GM18498 (cell line): Measurements from ENCODE around the gene BNIP1.
"Not testable (repeated sequence)": the region's sequence is repeated elsewhere in the genome, so short reads cannot be mapped to it uniquely, and the experiment has no call there.

Source experiments
- ATAC-seq: cut with Tn5 transposase; IDR thresholded peaks from one replicate; pipeline ENCODE4 v1.9.1; 2021; ENCODE audit warnings: mild to moderate bottlenecking, moderate library complexity; ENCODE audit not compliant: unreplicated experiment

BNIP1 gene, protein sequence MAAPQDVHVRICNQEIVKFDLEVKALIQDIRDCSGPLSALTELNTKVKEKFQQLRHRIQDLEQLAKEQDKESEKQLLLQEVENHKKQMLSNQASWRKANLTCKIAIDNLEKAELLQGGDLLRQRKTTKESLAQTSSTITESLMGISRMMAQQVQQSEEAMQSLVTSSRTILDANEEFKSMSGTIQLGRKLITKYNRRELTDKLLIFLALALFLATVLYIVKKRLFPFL

DNA sequence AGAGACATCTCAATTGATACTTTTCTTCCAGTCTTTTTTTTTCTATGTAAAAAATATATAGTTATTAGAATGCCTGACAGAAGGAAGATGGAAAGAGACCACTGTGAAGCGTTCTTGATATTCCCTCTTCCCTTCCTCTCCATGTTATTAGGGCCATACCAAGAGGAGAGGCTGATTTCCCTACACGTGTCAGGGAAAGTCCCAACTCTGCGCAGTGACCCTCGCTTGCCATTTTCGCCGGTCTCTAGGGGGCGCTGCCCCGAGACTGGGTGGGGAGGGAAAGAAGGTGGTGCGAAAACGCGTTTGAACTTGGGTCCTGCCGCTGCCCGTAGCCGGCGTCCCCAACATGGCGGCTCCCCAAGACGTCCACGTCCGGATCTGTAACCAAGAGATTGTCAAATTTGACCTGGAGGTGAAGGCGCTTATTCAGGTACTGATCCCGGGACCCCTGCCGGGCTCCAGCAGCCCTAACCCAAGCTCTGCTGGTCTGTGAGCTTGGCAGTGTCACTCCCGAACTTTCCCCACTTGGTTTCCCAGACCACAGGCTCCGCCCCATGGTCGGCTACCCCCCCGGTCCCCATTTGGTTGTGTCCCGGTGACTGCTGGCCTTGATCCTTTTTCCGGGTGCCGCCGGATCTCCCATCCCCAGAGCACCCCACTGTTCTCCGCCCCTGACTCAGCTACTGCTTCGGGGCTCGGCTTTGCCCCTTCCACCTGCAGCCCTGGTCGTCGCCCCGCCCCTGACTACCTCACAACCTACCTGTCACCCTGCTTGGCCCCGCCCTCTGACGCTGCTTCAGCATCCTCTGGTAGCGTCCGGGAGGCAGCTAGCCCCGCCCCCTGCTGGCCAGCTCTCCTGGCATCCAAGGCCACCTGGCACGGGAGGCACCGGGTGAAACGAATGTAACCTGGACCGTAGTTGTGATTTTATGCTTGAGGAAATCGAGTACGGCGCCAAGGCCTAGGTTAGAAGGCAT is at the start of gene BNIP1:
Gene BNIP1, plus strand, starts transcription at position 332 of the 977 bp plus-strand sequence. Its CDS starts 15 bp downstream, at position 347.
- peak; percentile 94 for ATAC-seq

DNA sequence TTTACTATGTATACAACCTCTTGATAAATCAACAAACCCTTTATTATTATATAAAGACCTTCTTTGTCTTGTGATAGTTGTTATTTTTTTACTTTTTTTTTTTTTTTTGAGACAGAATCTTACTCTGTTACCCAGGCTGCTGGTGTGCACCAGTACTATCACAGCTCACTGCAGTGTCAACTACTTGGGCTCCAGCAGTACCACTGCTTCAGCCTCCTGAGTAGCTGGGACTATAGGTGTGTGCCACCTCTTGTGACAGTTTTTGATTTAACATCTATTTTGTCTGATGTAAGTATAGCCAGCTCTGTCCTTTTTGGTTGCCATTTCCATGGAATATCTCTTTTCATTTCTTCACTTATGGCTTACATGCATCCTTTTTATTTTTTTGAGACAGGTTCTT is 45.5 kb upstream of the BNIP1 start:
- no peak for ATAC-seq

DNA sequence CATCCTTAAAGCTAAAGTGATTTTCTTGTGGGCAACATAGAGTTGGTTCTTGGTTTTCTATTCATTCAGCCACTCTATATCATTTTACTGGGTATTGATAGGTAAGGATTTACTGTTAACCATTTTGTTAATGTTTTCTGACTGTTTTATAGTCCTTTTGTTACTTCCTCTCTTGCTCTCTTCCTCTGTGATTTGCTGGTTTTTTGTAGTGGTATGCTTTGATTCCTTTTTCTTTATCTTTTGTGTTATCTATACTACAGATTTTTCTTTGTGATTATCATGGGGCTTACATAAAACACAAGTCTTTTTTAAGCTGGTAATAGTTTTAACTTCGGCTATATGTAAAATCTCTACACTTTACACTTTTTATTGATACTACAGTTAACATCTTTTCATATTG is 44.9 kb upstream of the BNIP1 start:
- ATAC-seq = no peak

DNA sequence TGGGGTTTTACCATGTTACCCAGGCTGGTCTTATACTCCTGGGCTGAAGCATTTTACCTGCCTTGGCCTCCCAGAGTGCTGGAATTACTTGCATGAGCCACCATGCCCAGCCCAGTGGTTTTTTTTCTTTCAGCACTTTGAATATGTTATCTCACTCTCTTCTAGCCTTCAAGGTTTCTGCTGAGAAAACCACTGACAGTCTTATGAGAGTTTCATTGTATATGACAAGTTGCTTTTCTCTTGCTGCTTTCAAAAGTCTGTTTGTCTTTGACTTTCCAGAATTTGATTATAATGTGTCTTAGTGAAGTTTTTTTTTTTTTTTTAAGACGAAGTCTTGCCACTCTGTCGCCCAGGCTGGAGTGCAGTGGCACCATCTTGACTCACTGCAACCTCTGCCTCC is 43.1 kb upstream of the BNIP1 start:
- ATAC-seq = no peak

DNA sequence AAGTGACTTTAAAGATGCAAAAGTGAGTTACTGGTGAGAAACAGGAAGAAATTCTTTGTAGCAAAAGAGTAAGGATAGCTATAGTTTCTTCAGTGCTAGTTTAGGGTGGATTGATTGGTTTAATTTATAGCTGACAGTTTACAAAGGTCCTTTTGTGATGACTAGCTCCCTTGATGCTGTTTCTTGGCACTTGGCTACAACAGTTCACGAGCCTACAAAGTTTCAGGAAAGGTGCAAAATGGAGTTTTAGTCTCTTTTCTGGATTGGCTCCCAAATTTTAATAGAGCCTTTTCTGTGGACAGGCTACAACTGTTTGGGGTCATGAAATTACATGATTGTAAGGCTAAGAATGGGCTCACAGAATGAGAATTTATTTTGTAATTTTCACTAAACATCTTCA is 40.9 kb upstream of the BNIP1 start:
- ATAC-seq = no peak

DNA sequence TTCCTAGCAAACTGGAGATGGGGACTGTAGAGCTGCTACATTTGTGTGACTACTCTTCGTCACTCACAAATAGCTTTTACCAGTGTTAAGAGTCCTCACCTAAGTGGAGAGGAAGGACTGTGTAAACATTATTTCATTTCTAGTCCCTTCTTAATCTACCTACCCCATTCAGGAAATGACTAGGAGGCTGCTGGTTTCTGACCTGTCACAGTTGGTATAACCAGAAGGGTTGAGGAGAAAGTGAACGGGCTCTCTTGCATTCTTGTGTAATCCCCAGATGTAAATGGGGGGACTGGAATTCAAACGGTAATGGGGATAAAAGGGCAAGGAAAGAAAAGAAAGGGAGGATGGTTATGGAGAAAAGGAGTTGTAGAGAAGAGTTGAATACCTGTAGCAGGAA is 35.4 kb upstream of the BNIP1 start:
- ATAC-seq = no peak

DNA sequence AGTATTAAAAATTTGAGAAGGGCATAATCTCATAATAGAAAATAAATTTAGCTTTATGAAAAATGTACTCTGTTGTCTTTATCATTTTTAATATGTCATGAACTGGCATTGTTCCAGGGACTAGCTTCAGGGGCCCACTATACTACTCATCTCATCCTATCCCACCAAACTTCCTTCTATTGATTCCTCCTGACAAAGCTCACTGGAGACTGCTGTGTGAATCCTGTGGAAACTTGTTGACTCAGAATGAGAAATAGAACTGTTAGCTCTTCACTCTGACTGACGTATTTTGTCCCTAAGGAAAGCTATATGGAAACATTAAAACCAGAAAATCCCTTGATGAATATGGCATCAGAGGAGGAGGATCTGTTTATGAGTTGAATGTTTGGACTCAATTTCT is 29.8 kb upstream of the BNIP1 start:
- no peak for ATAC-seq

DNA sequence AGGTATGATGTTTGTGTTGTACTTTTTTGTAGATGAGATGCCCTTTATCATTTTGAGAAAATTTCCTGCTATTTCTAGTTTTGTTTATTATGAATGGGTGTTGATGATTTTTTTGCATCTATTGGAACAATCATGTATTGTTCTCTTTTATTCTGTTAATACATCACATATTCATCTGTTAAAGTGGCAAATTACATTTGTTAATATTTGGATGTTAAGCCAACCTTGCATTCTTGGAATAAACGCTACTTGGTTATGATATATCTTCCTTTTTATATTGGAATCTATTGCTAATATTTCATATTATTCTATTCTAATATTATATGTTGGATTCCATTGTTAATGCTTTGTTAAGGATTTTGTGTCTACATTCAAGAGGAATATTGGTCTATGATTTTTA is 24.6 kb upstream of the BNIP1 start:
- ATAC-seq = no peak

DNA sequence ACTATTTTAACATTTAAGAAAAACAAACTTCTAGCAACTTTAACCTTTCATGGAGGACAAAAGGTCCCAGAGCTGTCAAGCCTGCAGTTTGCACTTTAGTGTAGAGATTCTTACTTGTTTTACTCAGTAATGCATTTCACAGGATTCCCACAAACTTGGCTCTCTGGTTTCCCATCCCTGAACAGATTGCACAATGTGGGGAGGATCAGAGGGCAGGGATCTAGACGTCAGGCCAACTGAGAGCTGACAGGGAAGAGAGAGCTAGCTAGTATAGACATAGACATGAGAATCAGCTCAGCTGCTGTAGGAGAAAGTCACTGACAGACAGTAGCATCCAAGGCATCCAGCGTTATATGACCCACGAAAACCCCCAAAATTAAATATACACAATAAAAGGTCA is 20.9 kb upstream of the BNIP1 start:
- ATAC-seq = no peak

DNA sequence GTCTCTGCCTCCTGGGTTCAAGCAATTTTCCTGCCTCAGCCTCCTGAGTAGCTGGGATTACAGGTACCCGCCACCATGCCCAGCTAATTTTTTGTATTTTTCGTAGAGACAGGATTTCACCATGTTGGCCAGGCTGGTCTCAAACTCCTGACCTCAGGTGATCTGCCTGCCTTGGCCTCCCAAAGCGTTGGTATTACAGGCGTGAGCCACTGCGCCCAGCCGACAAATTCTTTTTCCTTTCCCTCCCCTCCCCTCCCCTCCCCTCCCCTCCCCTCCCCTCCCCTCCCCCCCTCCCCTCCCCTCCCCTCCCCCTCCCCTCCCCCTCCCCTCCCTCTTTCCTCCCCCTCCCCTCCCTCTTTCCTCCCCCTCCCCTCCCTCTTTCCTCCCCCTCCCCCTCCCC is 12.2 kb upstream of the BNIP1 start:
- ATAC-seq = not testable (repeated sequence)

DNA sequence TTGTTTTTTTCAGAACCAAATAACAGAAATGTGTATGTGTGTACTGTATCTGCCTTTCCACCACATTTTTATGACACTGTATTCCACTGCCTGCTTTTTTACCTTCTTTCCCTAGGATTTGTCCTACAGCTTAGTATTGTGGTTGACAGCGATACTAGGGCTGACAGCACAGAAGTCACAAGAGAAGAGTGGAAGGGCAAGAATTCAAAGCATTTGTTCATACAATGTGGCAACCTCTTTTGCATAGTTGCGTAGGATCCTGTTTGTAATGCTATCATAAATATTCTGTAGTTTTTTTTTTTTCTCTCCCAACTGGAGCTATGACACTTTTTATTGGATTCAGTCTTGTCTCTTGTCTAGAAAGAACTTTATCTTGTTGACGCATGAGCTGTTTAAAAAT is 5.6 kb upstream of the BNIP1 start:
- ATAC-seq = no peak

DNA sequence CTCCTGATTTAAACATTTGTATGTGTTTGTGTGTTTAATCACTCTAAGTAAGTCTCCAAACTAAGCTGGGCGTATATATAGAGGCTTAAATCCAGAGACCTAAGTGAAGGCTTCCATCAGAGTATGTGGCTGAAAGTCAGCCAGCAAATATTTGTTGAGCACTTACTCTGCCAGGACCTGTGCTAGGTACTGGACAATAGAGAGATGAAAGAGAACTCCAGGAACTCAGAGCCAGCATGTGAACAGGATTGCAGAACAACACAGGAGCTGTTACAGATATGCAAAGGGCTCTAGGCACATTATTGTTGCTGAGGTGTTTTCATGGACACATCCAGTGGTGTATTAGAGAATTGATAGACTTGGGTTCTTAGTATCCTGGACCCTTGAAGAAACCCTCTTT is 4.7 kb upstream of the BNIP1 start:
- ATAC-seq = no peak

DNA sequence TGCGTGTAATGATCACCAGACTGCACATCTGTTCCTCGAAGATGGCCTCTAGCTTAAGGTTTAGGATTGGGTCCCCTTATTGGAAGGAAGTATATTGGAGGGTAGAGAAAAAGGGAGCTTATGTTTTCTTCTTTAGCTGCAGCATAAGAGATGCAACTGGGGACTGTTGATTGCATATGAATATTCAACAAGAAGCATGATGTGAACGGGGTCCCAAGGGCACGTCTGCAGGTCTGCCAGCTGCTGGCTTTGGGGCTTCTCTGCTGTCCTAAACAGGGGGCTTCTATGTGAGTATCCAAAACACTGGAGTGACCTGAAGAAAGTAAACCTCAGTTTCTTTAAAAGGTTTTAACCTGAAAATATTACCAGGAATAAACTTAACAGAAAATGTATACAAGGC is 3.6 kb upstream of the BNIP1 start:
- ATAC-seq = no peak

DNA sequence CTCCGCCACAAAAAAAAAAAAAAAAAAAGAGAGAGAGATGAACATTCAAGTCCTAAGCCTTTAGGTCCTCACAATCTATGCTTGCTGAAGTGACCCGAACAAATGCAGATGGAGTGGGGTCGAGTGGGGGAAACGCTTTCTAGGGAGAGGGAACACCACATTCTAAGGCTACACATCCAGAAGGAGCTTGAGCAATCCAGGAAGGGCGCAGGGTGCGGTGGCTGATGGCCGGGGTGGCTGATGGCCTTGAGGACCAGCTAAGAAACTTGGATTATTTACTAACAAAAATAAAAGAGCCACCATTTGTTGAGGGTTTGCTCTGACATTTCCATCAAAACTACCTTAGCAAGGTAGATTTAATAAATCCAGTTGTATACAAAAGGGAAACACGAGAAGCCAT is 764 bp upstream of the BNIP1 start:
- ATAC-seq = no peak

DNA sequence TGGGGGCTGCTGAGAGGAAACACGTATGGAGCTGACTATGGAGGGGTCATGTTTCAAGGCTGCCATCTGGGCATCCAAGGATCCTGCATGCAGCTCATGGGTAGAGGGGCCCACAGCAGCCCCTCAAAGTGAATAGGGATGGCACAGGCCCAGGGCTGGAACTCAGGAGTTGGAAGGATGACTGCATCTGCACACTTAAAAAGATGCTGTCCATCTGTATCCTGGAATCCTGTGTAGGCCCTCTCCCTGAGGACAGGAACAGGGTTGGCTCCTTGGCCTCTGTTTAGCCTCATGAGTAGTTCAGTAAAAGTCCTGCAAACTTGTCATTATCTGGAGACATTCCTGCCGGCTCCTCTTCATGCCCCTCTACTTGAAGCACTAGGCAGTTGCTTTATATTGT is 4.0 kb downstream of the BNIP1 start:
- no peak for ATAC-seq

DNA sequence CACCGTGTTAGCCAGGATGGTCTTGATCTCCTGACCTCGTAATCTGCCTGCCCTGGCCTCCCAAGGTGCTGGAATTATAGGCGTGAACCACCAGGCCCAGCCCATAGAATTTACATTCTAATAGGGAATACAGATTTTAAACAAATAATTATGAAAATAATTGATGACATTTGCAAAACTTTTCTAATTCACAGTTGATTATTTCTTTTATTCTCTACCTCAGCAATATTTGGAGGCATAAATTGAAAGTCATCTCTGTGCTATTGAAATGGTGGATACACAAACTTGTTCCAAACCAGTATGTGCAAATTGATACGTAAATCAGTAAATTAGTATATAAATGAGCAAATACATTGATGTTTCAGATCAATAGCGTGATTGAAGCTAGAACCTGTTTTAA is 8.2 kb downstream of the BNIP1 start:
- ATAC-seq = no peak

DNA sequence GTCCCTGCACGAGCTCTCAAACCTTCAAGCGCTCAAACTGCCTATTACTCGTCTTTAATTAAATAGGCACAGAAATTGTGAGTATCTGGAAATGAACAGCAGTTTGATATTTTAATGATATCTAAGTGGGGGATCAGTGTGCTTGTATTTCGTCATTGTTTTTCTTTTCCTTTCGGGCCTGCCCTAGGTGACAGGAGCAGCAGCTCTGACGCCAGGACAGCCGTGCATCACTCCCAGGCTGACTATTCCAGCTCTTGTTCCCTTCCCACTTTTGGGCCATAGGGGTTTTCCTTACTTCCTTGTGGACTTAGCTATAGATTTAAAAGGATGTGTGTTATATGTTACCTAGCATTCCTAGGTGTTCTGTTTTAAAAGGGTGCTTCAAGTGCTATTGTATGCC is 9.5 kb downstream of the BNIP1 start:
- ATAC-seq = no peak

DNA sequence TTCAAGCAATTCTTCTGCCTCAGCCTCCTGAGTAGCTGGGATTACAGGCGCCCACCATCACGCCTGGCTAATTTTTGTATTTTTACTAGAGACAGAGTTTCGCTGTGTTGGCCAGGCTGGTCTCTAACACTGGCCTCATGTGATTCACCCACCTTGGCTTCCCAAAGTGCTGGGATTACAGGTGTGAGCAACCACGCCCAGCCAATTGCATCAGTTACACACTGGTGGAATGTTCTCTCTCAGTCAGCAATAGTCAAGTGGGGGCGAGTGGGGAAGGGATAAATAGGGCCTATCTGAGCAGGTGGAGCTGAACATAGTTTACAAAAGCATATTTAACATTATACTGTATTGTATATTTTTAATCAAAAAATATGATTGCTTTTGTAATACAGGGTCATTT is 10.3 kb downstream of the BNIP1 start:
- not testable (repeated sequence) for ATAC-seq

DNA sequence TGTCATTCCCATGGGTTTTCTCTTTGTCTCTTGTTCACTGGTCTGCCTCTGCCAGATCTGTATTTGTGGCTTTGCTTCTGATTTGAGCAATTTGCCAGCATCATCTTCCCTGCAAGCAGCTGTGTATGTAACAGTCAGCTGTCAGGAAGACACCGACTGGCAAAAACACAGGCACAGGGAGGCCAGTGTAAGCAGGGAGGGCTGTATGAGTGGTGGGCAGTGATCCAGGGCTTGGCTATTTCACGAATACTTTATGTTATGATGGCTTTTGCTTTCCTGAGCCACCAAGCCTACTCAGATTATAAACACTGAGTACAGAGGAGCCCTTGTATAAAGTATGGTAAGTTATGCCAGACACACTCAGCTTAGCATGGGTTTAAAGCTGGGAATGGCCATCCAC is 11.6 kb downstream of the BNIP1 start:
- no peak for ATAC-seq

DNA sequence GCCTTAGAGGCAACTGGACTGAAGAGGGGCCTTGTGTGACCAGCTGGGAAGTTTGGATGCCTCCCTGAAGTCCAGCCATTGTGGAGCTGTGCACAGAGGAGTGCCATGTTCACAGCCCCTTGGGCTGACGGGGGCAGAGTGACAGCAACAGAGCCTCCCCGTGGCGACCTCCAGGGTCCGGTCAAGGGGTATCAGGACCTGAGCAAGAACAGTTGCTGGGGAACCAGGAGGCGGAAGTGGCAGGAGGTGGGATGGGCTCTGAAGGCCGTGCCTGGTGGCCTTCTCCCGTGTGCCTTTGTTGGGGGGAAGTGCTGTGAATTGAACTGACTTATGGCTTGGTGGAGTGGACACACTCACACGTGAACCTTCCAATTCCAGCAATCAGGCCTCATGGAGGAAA is 14.0 kb downstream of the BNIP1 start:
- no peak for ATAC-seq

DNA sequence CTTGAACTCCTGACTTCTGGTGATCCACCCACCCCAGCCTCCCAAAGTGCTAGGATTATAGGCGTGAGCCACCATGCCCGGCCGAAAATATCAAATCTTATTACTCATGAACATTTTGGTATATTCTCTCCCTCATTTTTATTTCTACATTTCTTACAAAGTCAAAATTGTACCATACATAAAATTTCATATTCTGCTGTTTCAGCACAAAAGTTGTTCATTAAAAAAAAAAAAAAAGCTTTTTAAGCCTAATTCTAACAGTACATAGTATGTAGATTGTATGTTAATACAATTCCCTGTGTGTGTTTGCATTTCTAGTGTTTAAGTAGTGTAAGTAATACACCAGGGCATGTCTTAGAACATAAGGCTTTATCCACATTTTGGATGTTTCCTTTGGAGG is 14.9 kb downstream of the BNIP1 start:
- ATAC-seq = no peak

DNA sequence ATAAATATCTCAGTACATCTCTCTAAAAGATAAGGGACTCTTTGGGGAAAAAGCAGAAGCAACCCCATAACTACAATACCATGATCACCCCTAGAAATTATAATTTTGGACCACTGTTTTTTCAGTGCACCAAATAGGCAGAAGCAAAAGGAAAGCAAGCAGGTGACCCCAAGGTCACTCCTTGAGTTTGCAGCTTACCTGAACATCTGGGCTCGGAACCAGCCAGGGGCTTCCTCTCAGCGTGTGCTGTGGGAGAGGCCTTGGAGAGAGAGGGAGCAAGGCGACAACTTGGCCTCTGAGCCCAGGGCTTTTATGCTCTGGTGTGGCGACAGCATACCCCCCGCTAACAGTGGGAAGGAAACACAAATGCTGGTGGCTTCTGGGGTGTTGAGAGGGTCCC is 16.8 kb downstream of the BNIP1 start:
- ATAC-seq = no peak
